Stimulated activated CD8-positive, alpha-beta memory T cell treated with anti-CD3 and anti-CD28 coated beads, Interleukin-15, amount 100 ng/mL, for 4 hours (primary cell): Measurements from ENCODE around the gene SLC22A9.
"Not testable (repeated sequence)": the region's sequence is repeated elsewhere in the genome, so short reads cannot be mapped to it uniquely, and the experiment has no call there.

Experiments
- DNase-seq, 2 donors: peaks; one replicate each; pipeline ENCODE4 v3.0.0-alpha.2; 2020; ENCODE audit warnings: low read depth in 2 of 2

Gene SLC22A9

DNA sequence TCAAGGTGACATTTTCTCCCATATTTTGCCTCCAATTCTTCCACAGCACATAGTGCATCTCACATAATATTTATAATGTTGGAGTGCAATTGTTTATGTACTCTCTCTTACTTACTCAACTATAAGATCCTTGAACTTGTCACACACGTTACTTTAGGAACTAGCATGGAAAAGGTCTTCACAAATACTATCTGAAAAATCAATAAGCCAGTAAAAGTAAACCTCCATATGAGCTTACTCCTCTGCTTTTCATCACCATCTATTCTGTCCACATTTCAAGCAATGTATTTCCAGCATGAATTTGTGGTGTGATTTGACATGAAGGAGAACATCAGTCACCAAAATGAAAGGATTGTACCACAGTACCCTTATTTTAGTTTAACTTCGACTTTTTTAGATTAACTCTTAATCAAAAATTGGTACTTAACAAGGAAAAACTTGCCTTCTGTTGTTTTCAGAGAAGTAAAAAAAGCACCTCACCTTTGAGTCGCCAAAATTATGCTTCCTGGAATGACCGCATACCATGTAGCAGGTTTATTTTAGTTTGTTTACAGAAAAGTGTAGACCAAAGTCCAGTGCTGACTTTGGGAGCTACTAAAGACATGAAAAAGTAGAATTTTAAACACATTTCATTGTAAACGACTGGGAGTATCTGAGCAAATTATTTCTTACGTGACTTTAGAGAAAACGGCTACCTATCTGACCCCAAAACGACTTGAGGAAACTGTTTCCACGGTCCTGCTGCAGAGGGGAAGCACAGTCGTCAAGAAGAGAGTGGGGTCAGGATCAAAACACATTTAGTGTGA is at the start of gene SLC22A9:
Gene SLC22A9 (plus strand): TSS at position 621 of the 806 bp plus-strand sequence. CDS start 272 bp downstream, outside the sequence.
- DNase-seq, result no peak

GRCh38 chr11:63321723-63322122 is 47.9 kb upstream of the SLC22A9 start:
- no peak for DNase-seq

- not testable (repeated sequence) for DNase-seq
Observed at GRCh38 chr11:63335089-63335488, 34.5 kb upstream of the SLC22A9 start.

DNA sequence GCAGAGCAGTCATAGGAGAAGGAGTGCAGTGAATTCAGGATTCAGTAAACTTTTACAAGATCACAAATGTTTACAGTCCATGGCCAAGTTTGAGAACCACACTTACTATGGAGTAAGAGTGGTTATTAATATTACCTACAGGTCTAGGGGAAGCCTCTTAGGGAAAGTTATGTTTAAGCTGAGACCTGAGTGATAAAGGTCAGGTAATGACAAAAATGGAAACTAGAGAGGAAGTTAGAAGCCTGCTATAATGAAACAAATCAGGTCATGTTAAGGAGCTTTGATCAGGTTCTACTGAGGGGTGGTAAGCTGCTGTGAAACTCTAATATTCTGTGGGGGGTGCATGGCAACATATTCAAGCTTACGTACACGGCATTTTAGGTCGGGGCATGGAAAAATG is 32.5 kb upstream of the SLC22A9 start:
- DNase-seq, result no peak

GRCh38 chr11:63343130-63343529 is 26.5 kb upstream of the SLC22A9 start:
- DNase-seq, result no peak

- DNase-seq, result no peak
Observed at GRCh38 chr11:63352144-63352543, 17.4 kb upstream of the SLC22A9 start.

- DNase-seq, result no peak
Observed at GRCh38 chr11:63362196-63362793, 7.3 kb upstream of the SLC22A9 start.

GRCh38 chr11:63369971-63370588 is 495 bp downstream of the SLC22A9 start:
- DNase-seq, result no peak

DNA sequence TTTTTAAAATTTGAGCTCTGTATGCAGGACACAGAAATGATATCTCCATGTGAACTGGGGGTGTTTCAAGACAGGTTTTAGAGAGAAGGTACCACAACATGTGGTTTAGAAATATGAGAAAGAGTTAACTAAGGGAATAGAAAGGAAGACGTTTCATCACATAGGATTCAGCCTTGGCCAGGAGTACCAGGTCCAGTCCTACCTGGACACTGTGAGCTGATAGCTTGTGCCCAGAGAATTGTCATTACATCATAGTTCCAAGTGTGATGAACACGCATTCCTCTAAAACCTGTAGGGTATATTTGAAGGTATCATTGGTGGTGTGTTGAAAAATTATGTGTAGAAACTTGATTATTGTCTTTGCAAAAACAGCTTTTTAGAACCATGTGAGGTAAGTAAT is 1.8 kb downstream of the SLC22A9 start:
- no peak for DNase-seq

DNA sequence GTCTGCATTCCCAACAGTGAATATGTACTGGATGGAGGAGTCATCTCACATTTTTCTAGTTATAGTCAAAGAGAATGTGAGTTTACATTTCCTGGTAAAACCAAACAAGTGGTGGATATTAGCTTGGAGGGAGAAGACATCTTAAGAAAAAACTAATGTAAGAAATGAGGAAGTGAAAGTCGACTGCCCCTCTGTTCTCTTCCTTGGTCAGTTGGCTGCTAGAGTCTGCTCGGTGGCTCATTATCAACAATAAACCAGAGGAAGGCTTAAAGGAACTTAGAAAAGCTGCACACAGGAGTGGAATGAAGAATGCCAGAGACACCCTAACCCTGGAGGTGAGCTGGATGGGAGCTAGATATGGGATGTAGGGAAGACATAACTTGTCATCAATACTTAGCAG is 5.8 kb downstream of the SLC22A9 start:
- DNase-seq, result no peak

GRCh38 chr11:63380130-63380529 is 10.5 kb downstream of the SLC22A9 start:
- DNase-seq, result no peak

GRCh38 chr11:63395697-63396096 is 26.1 kb downstream of the SLC22A9 start:
- no peak for DNase-seq

DNA sequence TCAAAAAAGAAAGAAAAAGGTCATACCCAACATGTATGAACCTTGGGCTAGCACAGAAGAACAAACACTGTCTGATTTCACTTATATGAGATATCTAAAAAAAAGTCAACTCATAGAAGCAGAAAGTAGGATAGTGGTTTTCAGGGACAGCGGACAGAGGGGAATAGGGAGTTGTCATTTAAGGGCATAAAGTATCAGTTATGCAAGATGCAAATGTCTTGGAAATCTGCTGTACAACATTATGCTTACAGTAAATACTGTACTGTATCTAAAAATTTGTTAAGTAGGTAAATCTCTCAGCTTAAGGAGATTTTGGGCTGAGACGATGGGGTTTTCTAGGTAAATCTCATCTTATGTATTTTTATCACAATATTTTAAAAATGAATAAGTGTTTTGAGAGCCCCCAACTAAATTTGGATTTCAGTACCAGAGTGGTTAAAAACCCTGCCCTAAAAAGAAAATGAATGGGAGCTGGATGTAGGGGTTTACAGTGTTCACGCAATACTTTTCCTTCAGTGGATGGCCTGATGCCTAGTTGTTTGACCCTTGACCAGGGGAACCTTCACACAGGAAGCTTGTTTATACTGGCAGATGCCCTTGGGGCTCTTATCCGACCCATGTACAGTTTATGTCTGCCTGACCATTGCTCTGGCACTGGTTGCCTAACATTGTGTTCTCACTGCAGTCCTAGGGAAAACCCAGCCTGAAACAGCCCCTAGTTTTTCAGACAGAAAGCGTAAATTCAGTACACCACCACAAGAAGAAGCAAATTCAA is 34.8 kb downstream of the SLC22A9 start:
- no peak for DNase-seq

GRCh38 chr11:63405114-63405513 is 35.5 kb downstream of the SLC22A9 start:
- DNase-seq, result no peak

DNA sequence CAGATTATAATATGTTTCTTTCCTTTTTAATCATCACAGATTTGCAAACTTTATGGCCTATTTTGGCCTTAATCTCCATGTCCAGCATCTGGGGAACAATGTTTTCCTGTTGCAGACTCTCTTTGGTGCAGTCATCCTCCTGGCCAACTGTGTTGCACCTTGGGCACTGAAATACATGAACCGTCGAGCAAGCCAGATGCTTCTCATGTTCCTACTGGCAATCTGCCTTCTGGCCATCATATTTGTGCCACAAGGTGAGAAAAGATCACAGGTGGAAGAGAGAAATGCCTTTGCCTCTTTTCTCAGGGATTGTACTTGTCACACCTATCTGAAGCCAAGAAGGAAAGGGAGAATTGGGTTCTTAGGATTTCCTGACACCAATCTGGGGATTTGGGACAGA is 36.9 kb downstream of the SLC22A9 start:
- no peak for DNase-seq

GRCh38 chr11:63417174-63417852 is 47.7 kb downstream of the SLC22A9 start:
- no peak for DNase-seq

DNA sequence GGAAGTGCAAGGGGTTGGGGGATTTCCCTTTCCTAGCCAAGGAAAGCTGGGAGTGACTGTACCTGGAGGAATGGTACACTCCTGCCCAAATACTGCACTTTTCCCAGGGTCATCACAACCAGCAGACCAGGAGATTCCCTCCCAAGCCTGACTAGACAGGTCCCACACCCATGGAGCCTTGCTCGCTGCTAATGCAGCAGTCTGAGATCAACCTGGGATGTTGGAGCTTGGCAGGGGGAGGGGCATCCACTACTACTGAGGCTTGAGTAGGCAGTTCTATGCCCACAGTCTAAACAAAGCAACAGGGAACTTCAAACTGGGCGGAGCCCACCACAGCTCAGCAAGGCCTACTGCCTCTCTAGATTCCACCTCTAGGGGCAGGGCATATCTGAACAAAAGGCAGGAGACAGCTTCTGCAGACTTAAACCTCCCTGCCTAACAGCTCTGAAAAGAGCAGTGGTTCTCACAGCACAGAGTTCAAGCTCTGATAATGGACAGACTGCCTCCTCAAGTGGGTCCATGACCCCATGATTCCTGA is 58.5 kb downstream of the SLC22A9 start:
- no peak for DNase-seq

DNA sequence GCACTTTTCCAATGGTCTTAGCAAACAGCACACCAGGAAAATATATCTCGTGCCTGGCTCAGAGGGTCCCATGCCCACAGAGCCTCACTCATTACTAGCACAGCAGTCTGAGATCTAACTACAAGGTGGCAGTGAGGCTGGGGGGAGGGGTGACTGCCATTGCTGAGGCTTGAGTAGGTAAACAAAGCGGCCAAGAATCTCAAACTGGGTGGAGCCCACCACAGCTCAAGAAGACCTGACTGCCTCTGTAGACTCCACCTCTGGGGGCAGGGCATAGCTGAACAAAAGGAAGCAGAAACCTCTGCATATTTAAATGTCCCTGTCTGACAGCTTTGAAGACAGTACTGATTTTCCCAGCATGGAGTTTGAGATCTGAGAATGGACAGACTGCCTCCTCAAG is 61.1 kb downstream of the SLC22A9 start:
- DNase-seq, result not testable (repeated sequence)

GRCh38 chr11:63435351-63435750 is 65.8 kb downstream of the SLC22A9 start:
- not testable (repeated sequence) for DNase-seq

- not testable (repeated sequence) for DNase-seq
Observed at GRCh38 chr11:63435831-63436230, 66.2 kb downstream of the SLC22A9 start.

DNA sequence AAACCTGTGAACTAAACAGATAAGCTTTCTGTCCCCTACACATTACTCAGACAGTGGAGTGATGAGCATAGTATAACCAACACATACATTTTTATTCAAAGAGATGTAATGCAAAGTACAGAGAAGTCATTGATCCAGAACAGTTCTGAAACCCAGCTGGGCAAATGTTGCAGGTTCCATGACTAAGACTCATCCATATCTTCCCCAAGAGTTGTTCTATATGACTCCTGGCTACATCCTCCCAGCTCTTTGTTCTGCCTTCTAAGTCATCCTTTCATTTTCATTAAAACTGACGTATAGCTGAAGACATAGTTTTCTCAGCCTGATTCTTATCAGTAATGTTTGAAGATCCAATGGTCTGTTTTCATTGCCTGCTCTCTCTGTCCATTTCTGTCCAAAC is 74.1 kb downstream of the SLC22A9 start:
- DNase-seq, result no peak
